ENCODE results near the gene TFB2M. TPM values are rescaled to one million over a fixed set of nuclear protein-coding genes. Genes with fewer than 3 reads are reported as not detected.
A peak's percentile ranks its signal among the peaks of the same experiment; 100 is the strongest.

Gene TFB2M
- total RNA-seq, 1 donor from 2014 or later, result 12.7 TPM

GRCh38 chr1:246554201-246554600 lies 11.9 kb downstream of the TFB2M start:
- no peak for DNase-seq (ENCODE audit: low spot score)

GRCh38 chr1:246552110-246552509 lies 14.0 kb downstream of the TFB2M start:
- DNase-seq (ENCODE audit: low spot score), result no peak

GRCh38 chr1:246550402-246550801 lies 15.7 kb downstream of the TFB2M start:
- no peak for DNase-seq (ENCODE audit: low spot score)

GRCh38 chr1:246549665-246550064 lies 16.4 kb downstream of the TFB2M start:
- no peak for DNase-seq (ENCODE audit: low spot score)

- no peak for DNase-seq (ENCODE audit: low spot score)
Measured at GRCh38 chr1:246544001-246544400, 22.1 kb downstream of the TFB2M start.

- DNase-seq (ENCODE audit: low spot score), result no peak
Measured at GRCh38 chr1:246540738-246541491, 25.1 kb downstream of the TFB2M start.

GRCh38 chr1:246537887-246538286 lies 28.2 kb downstream of the TFB2M start:
- peak; percentile 55 for DNase-seq (ENCODE audit: low spot score)

GRCh38 chr1:246537441-246537840 lies 28.6 kb downstream of the TFB2M start:
- DNase-seq (ENCODE audit: low spot score), result peak; percentile 8

GRCh38 chr1:246534114-246534513 lies 31.9 kb downstream of the TFB2M start:
- no peak for DNase-seq (ENCODE audit: low spot score)

- peak; percentile 4 for DNase-seq (ENCODE audit: low spot score)
Measured at GRCh38 chr1:246533371-246533905, 32.6 kb downstream of the TFB2M start.

GRCh38 chr1:246532519-246532918 lies 33.5 kb downstream of the TFB2M start:
- DNase-seq (ENCODE audit: low spot score), result peak; percentile 2

GRCh38 chr1:246530482-246530881 lies 35.6 kb downstream of the TFB2M start:
- peak; percentile 9 for DNase-seq (ENCODE audit: low spot score)

GRCh38 chr1:246528933-246529731 lies 36.9 kb downstream of the TFB2M start:
- peak; percentile 20 for DNase-seq (ENCODE audit: low spot score)

GRCh38 chr1:246527402-246528088 lies 38.5 kb downstream of the TFB2M start:
- peak; percentile 51 for DNase-seq (ENCODE audit: low spot score)

- no peak for DNase-seq (ENCODE audit: low spot score)
Measured at GRCh38 chr1:246526915-246527314, 39.1 kb downstream of the TFB2M start.

GRCh38 chr1:246526380-246526779 lies 39.7 kb downstream of the TFB2M start:
- no peak for DNase-seq (ENCODE audit: low spot score)

- no peak for DNase-seq (ENCODE audit: low spot score)
Measured at GRCh38 chr1:246519514-246519913, 46.5 kb downstream of the TFB2M start.

GRCh38 chr1:246518456-246519205 lies 47.4 kb downstream of the TFB2M start:
- no peak for DNase-seq (ENCODE audit: low spot score)

GRCh38 chr1:246517391-246517790 lies 48.7 kb downstream of the TFB2M start:
- DNase-seq (ENCODE audit: low spot score), result no peak

GRCh38 chr1:246516126-246516525 lies 49.9 kb downstream of the TFB2M start:
- DNase-seq (ENCODE audit: low spot score), result no peak

Measured in mesenteric fat pad (tissue), 1 donor.